Sigmoid colon (tissue), 4 donors: ENCODE results near the gene SLC4A7.

ENCODE experiments used
- CTCF ChIP-seq, 4 experiments: fragments of 450-650 bp in 3 of 4; fragments of 200-600 bp in 1 of 4; IDR thresholded peaks; one replicate each; pipeline ENCODE4 v1.5.1; 2016 to 2019; ENCODE audit warnings: antibody characterized with exemption in 4 of 4, mild to moderate bottlenecking in 3 of 4, moderate library complexity in 2 of 4
- EP300 ChIP-seq, 4 donors: sonication (generic); formaldehyde crosslinking; IDR thresholded peaks; one replicate each; pipeline ENCODE4 v1.6.1; 2017; ENCODE audit warnings: antibody characterized with exemption in 4 of 4
- POLR2A ChIP-seq, 2 donors: fragments of 450-650 bp; IDR thresholded peaks; one replicate each; pipeline ENCODE4 v1.6.1; 2016; ENCODE audit warnings: antibody characterized with exemption in 2 of 2, mild to moderate bottlenecking in 2 of 2, moderate library complexity in 2 of 2

GRCh38 chr3:27488821-27489220 lies 4.6 kb upstream of the SLC4A7 start:
- TF ChIP-seq CTCF (IDR thresholded peaks at IDR 0.05): no peak
- TF ChIP-seq POLR2A (IDR thresholded peaks at IDR 0.05): no peak
- no peak for TF ChIP-seq EP300 (IDR thresholded peaks at IDR 0.05)
